SH-SY5Y (cell line): Measurements from ENCODE around the gene BTN2A1.

Experiments used
- GATA2 ChIP-seq: IDR thresholded peaks from 2 replicates; pipeline ENCODE4 v1.6.1; 2011; ENCODE audit warnings: mild to moderate bottlenecking, low read depth, low read length
- GATA3 ChIP-seq: IDR thresholded peaks from 2 replicates; pipeline ENCODE4 v1.6.1; 2011; ENCODE audit warnings: low read depth, mild to moderate bottlenecking, low read length, moderate library complexity

DNA sequence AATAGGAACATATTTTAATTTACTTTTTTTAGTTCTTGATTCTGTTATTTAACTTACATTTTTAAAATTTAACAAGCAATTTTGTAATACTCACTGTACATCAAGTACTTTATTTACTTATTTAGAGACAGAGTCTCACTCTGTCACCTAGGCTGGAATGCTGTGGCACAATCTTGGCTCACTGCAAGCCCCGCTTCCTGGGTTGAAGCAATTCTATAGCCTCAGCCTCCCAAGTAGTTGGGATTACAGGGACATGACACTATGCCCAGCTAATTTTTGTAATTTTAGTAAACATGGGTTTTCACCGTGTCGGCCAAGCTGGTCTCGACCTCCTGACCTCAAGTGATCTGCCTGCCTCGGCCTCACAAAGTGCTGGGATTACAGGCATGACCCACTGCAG is 10.5 kb upstream of the BTN2A1 start:
- TF ChIP-seq GATA2 (no peak), GATA3 (no peak)
